Left cardiac atrium (tissue), 4 donors: ENCODE measurements around the gene KSR2. TPM values are rescaled to one million over a fixed set of nuclear protein-coding genes. Genes with fewer than 3 reads are reported as not detected.
A peak's percentile ranks its signal among the peaks of the same experiment; 100 is the strongest.

Experiments
- ATAC-seq, 2 donors: fragments of 200-7000 bp; cut with Tn5 transposase; one replicate each; pipeline ENCODE4 v1.9.1; 2020; ENCODE audit warnings: mild to moderate bottlenecking in 2 of 2, moderate library complexity in 2 of 2
- DNase-seq: peaks from one replicate; pipeline ENCODE4 v3.0.0-alpha.2; 2020
- intact Hi-C, 2 donors: fragments of 100-400 bp; cut with DNase I; formaldehyde crosslinking; loops; one replicate each; pipeline versions ENCODE4 v1.14.1 to v1.15.1; 2022 to 2023
- total RNA-seq, 2 donors: library from RNA; stranded (reverse); fragmentation: NEBNext Ultra II Directional; extraction: Animal tissue kit (Norgen Biotek cat#: 25700); gene quantifications; one replicate each; pipeline ENCODE4 v1.2.1, GENCODE V29; 2021
- donor health status: DM: no; HTN: yes; CAD: no.
- donor health status: DM: no; HTN: yes; CAD: no; lungs with severe emphysema.
- donor health status: DM: yes; HTN: yes; CAD: no.
- donor health status: Dilated cardiomyopathy.

KSR2 gene
- total RNA-seq, 2 donors from 2014 or later: under 0.01 to 0.05 TPM

GRCh38 chr12:117538032-117538690 is 430.6 kb downstream of the KSR2 start:
- DNase-seq: no peak
- ATAC-seq: no peak
- intact Hi-C loops: no loop called here

GRCh38 chr12:117533687-117534086 is 435.1 kb downstream of the KSR2 start:
- DNase-seq: no peak
- no peak for ATAC-seq
- intact Hi-C loops: no loop called here

- no peak for DNase-seq
- intact Hi-C loops: no loop called here
- no peak for ATAC-seq
These were observed 438.0 kb downstream of the KSR2 start for GRCh38 chr12:117530796-117531195.

- no peak for DNase-seq
- intact Hi-C loops: no loop called here
- peak in 1 of 2 donors; percentile 52 for ATAC-seq
These were observed 440.3 kb downstream of the KSR2 start for GRCh38 chr12:117528538-117528937.

GRCh38 chr12:117527479-117527855 is 441.3 kb downstream of the KSR2 start:
- intact Hi-C loops: no loop called here
- DNase-seq (no peak), ATAC-seq (no peak)

- intact Hi-C loops: no loop called here
- DNase-seq: peak; percentile 44
- ATAC-seq: peak; percentile 46 to 63
These were observed 441.9 kb downstream of the KSR2 start for GRCh38 chr12:117526757-117527478.

- intact Hi-C loops: no loop called here
- DNase-seq (no peak), ATAC-seq (no peak)
These were observed 443.0 kb downstream of the KSR2 start for GRCh38 chr12:117525766-117526165.

- intact Hi-C loops: no loop called here
- no peak for DNase-seq
- no peak for ATAC-seq
These were observed 444.0 kb downstream of the KSR2 start for GRCh38 chr12:117524806-117525205.

GRCh38 chr12:117523971-117524370 is 444.8 kb downstream of the KSR2 start:
- ATAC-seq: no peak
- DNase-seq: no peak
- intact Hi-C loops: no loop called here

- intact Hi-C loops: no loop called here
- DNase-seq (no peak), ATAC-seq (no peak)
These were observed 446.2 kb downstream of the KSR2 start for GRCh38 chr12:117522559-117522958.

GRCh38 chr12:117521867-117522266 is 446.9 kb downstream of the KSR2 start:
- DNase-seq: no peak
- intact Hi-C loops: no loop called here
- no peak for ATAC-seq

GRCh38 chr12:117521346-117521745 is 447.4 kb downstream of the KSR2 start:
- intact Hi-C loops: no loop called here
- ATAC-seq: peak in 1 of 2 donors; percentile 36
- DNase-seq: no peak

GRCh38 chr12:117518594-117519270 is 450.1 kb downstream of the KSR2 start:
- ATAC-seq (peak in 1 of 2 donors; percentile 73), DNase-seq (peak; percentile 73)
- intact Hi-C loops: no loop called here

GRCh38 chr12:117517219-117517739 is 451.5 kb downstream of the KSR2 start:
- no peak for DNase-seq
- ATAC-seq: no peak
- intact Hi-C loops: no loop called here

- DNase-seq (no peak), ATAC-seq (no peak)
- intact Hi-C loops: no loop called here
These were observed 452.8 kb downstream of the KSR2 start for GRCh38 chr12:117516034-117516433.

GRCh38 chr12:117514016-117514415 is 454.8 kb downstream of the KSR2 start:
- intact Hi-C loops: no loop called here
- DNase-seq (no peak), ATAC-seq (peak; percentile 70 to 86)

GRCh38 chr12:117513353-117513752 is 455.4 kb downstream of the KSR2 start:
- ATAC-seq (peak; percentile 39 to 41), DNase-seq (no peak)
- intact Hi-C loops: no loop called here

- DNase-seq (no peak), ATAC-seq (no peak)
- intact Hi-C loops: no loop called here
These were observed 460.3 kb downstream of the KSR2 start for GRCh38 chr12:117508468-117508867.

GRCh38 chr12:117507548-117507947 is 461.2 kb downstream of the KSR2 start:
- ATAC-seq: no peak
- no peak for DNase-seq
- intact Hi-C loops: no loop called here

- intact Hi-C loops: no loop called here
- DNase-seq (no peak), ATAC-seq (no peak)
These were observed 462.5 kb downstream of the KSR2 start for GRCh38 chr12:117506333-117506732.
